ENCODE results near the gene ZNF350. TPM values are rescaled to one million over a fixed set of nuclear protein-coding genes. Genes with fewer than 3 reads are reported as not detected.

ZNF350 gene
- total and polyA plus RNA-seq, 2 donors (not counting 1 experiment from before 2014, with no cell fraction given): 7.7 to 16.5 TPM

DNA sequence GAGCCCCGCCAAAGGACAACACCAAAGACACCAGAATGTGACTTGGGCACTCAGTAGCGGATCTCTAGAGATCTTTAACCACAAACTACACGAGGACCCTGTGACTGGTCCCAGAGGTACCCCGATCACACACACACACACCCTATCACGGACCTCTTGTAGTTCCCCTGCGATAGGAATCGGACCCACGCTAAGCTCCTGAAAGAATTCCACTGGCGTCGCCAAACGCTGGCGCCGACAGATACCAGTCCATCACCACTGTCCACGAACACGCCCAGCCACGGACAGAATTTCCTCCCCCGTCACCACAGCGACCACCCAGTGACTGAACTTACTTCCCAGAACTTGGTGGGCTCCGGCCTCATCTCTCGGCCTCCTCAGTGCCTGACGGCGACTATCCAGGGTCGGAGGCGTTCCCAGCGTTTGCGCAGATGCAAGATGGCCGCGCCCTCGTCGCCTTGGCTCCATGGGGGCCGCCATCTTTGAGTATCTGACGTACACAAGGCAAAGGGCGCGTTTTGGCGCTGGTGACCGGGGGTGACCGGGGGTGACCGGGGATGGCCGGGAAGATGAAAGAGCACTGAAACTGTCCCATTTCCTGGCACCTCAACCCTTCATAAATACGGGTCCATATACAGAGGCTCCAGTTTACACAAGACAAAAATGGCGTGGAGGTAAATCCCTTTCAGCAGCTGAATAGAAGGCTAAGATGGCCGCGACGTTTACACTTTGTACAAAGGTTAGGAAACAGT lies 21.3 kb upstream of the ZNF350 start, which contains the start of gene ZNF615:
ZNF615 (minus strand) TSS at position 406 of the 752 bp plus-strand sequence. CDS start 4,500 bp downstream, outside the sequence.
- Histone ChIP-seq H3K36me3 (ENCODE audit: control insufficient read depth, insufficient read depth, low read length) (no peaks in the 10 kb centered on the region), H3K9ac (ENCODE audit: insufficient read depth, low read length) (peak within 1 kb of the TSS; percentile 54), H3K79me2 (ENCODE audit: control insufficient read depth, insufficient read depth, low read length) (no peaks in the 10 kb centered on the region), H3K27ac (ENCODE audit: insufficient read depth, low read length) (peak within 1 kb of the TSS; percentile 80), H3K4me3 (replicated peaks in 1 of 4; ENCODE audit: control extremely low read depth in 1 of 4, insufficient read depth in 1 of 4, low read depth in 3 of 4, low read length in 4 of 4) (peak within 1 kb of the TSS; percentile 87 to 98 (median 96)), H3K9me3 (ENCODE audit: control insufficient read depth, insufficient read depth, low read depth, low read length) (no peaks in the 10 kb centered on the region), H2AFZ (ENCODE audit: low read length) (peak within 1 kb of the TSS; percentile 100), H3K27me3 (ENCODE audit: control insufficient read depth, insufficient read depth, low read length) (no peaks in the 10 kb centered on the region), H3K4me1 (ENCODE audit: control insufficient read depth, extremely low read depth, insufficient read depth, low read length) (no peaks in the 10 kb centered on the region), H3K4me2 (ENCODE audit: extremely low read depth, insufficient read depth, low read length) (peak within 1 kb of the TSS; percentile 78), H4K20me1 (ENCODE audit: control insufficient read depth, extremely low read depth, insufficient read depth, low read length) (no peaks in the 10 kb centered on the region)
- TF ChIP-seq, protein P1, sequence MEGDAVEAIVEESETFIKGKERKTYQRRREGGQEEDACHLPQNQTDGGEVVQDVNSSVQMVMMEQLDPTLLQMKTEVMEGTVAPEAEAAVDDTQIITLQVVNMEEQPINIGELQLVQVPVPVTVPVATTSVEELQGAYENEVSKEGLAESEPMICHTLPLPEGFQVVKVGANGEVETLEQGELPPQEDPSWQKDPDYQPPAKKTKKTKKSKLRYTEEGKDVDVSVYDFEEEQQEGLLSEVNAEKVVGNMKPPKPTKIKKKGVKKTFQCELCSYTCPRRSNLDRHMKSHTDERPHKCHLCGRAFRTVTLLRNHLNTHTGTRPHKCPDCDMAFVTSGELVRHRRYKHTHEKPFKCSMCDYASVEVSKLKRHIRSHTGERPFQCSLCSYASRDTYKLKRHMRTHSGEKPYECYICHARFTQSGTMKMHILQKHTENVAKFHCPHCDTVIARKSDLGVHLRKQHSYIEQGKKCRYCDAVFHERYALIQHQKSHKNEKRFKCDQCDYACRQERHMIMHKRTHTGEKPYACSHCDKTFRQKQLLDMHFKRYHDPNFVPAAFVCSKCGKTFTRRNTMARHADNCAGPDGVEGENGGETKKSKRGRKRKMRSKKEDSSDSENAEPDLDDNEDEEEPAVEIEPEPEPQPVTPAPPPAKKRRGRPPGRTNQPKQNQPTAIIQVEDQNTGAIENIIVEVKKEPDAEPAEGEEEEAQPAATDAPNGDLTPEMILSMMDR (conservative IDR thresholded peaks at IDR 0.05 in 1 of 2, IDR thresholded peaks at IDR 0.05 in 1 of 2; ENCODE audit: low read depth in 1 of 2, low read length in 2 of 2): no peak
- no peak for TF ChIP-seq EZH2 (IDR thresholded peaks at IDR 0.05; ENCODE audit: low read length, missing control alignments)
- peak; percentile 81 to 88 for DNase-seq (ENCODE audit: low read depth in 2 of 2)

DNA sequence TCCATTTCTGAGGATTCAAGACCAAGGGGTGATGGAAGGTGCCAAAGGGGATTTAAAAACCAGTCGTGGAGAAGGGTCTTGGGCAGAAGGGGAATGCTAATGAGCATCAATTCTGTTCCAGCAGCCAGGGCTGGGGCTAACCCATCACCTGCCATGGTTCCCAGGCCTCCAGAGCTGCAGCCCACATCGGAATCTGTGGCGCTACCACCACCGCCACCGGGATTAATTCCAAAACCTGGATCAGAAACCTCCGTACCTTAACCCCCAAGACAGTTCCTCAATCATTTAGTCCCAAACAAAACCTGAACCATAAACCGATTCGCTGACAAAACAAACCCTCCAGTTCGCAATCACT lies 20.8 kb upstream of the ZNF350 start:
- H3K4me3 ChIP-seq (replicated peaks in 1 of 4; ENCODE audit: control extremely low read depth in 1 of 4, insufficient read depth in 1 of 4, low read depth in 3 of 4, low read length in 4 of 4): peak overlapping the region; percentile 87 to 98 (median 96)
- H4K20me1 ChIP-seq (ENCODE audit: control insufficient read depth, extremely low read depth, insufficient read depth, low read length): no peaks in the 10 kb centered on the region
- H3K79me2 ChIP-seq (ENCODE audit: control insufficient read depth, insufficient read depth, low read length): no peaks in the 10 kb centered on the region
- H3K27ac ChIP-seq (ENCODE audit: insufficient read depth, low read length): peak overlapping the region; percentile 80
- H3K36me3 ChIP-seq (ENCODE audit: control insufficient read depth, insufficient read depth, low read length): no peaks in the 10 kb centered on the region
- H3K27me3 ChIP-seq (ENCODE audit: control insufficient read depth, insufficient read depth, low read length): no peaks in the 10 kb centered on the region
- no peak for TF ChIP-seq EZH2 (IDR thresholded peaks at IDR 0.05; ENCODE audit: low read length, missing control alignments)
- TF ChIP-seq, protein P1 (conservative IDR thresholded peaks at IDR 0.05 in 1 of 2, IDR thresholded peaks at IDR 0.05 in 1 of 2; ENCODE audit: low read depth in 1 of 2, low read length in 2 of 2): no peak
- peak in 1 of 2 donors; percentile 8 for DNase-seq (ENCODE audit: low read depth in 2 of 2)
- H3K9me3 ChIP-seq (ENCODE audit: control insufficient read depth, insufficient read depth, low read depth, low read length): no peaks in the 10 kb centered on the region
- H3K9ac ChIP-seq (ENCODE audit: insufficient read depth, low read length): peak overlapping the region; percentile 54
- H3K4me1 ChIP-seq (ENCODE audit: control insufficient read depth, extremely low read depth, insufficient read depth, low read length): no peaks in the 10 kb centered on the region
- peak overlapping the region; percentile 100 for H2AFZ ChIP-seq (ENCODE audit: low read length)
- H3K4me2 ChIP-seq (ENCODE audit: extremely low read depth, insufficient read depth, low read length): peak overlapping the region; percentile 78

DNA sequence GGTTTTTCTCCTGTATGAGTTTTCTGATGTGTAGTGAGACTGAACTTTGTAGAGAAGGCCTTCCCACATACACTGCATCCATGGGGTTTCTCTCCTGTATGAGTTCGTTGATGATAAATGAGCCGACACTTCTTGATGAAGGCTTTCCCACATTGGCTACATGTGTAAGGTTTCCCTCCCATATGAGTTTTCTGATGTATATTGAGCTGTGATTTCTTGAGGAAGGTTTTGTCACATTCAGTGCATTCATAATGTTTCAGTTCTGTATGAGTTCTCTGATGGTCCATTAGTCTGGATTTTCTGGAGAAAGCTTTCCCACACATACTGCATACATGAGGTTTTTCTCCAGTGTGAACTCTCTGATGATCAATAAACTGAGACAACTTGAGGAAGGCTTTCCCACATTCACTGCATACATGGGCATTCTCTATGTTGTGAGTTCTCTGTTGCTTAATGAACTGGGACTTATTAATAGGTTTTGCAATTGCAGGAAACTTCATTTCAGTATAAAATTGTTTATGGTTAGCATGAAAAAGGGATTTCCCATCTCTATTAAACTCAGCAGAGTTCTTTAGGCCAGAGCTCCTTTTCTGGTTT lies 7.5 kb upstream of the ZNF350 start:
- peaks cover 4% of the 10 kb centered on the region for H3K9me3 ChIP-seq (ENCODE audit: control insufficient read depth, insufficient read depth, low read depth, low read length)

More for the DNA sequence above, 7.5 kb upstream of the ZNF350 start:
- H3K27ac ChIP-seq (ENCODE audit: insufficient read depth, low read length): no peak overlapping the region
- no peak overlapping the region for H2AFZ ChIP-seq (ENCODE audit: low read length)
- TF ChIP-seq, protein P1 (conservative IDR thresholded peaks at IDR 0.05 in 1 of 2, IDR thresholded peaks at IDR 0.05 in 1 of 2; ENCODE audit: low read depth in 1 of 2, low read length in 2 of 2): no peak
- TF ChIP-seq EZH2 (IDR thresholded peaks at IDR 0.05; ENCODE audit: low read length, missing control alignments): no peak
- H3K4me2 ChIP-seq (ENCODE audit: extremely low read depth, insufficient read depth, low read length): no peak overlapping the region
- no peaks in the 10 kb centered on the region for H3K27me3 ChIP-seq (ENCODE audit: control insufficient read depth, insufficient read depth, low read length)
- peak in 1 of 2 donors; percentile 10 for DNase-seq (ENCODE audit: low read depth in 2 of 2)
- H3K36me3 ChIP-seq (ENCODE audit: control insufficient read depth, insufficient read depth, low read length): no peaks in the 10 kb centered on the region
- no peak overlapping the region for H3K9ac ChIP-seq (ENCODE audit: insufficient read depth, low read length)
- no peaks in the 10 kb centered on the region for H3K79me2 ChIP-seq (ENCODE audit: control insufficient read depth, insufficient read depth, low read length)
- no peaks in the 10 kb centered on the region for H3K4me1 ChIP-seq (ENCODE audit: control insufficient read depth, extremely low read depth, insufficient read depth, low read length)
- H4K20me1 ChIP-seq (ENCODE audit: control insufficient read depth, extremely low read depth, insufficient read depth, low read length): no peaks in the 10 kb centered on the region
- no peak overlapping the region for H3K4me3 ChIP-seq (replicated peaks in 1 of 4; ENCODE audit: control extremely low read depth in 1 of 4, insufficient read depth in 1 of 4, low read depth in 3 of 4, low read length in 4 of 4)

Measured in fibroblast of lung (primary cell).